ENCODE data around the gene GNB1L.

The GNB1L gene

DNA sequence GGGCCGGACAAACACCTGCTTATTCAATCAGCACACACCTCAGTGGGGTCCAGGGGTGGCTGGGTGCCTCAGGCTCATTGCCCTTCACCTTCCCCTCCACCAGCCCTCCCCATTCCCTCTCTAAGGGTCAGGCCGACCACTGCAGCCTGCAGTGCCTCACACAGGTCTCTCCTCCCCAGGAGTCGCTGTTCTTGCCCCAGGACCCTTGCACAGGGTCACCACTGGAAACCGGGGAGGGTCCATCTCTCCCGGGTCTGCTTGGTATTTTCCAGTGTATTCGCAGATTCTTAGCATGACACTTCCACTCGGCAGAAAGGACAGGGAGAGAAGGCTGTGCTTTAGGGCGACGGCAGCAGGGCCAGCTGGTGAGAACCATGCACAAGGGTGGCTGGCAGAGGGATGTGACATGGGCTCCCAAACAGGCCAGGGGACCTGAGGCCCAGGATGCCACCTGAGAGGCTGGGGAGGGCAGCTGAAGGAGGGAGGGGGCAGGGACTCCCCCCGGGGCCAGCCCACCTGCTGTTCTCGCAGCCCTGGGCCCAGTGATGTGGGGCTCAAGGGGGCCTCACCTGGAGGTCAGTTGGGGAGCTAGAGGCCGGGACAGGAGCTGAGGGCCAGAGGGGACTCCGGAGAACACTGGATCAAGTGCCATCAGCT lies 110.2 kb downstream of the GNB1L start:
- no peak for DNase-seq

GRCh38 chr22:19743651-19744050 lies 111.0 kb downstream of the GNB1L start:
- no peak for DNase-seq

- DNase-seq, result no peak
These were observed 111.6 kb downstream of the GNB1L start for GRCh38 chr22:19743081-19743480.

DNA sequence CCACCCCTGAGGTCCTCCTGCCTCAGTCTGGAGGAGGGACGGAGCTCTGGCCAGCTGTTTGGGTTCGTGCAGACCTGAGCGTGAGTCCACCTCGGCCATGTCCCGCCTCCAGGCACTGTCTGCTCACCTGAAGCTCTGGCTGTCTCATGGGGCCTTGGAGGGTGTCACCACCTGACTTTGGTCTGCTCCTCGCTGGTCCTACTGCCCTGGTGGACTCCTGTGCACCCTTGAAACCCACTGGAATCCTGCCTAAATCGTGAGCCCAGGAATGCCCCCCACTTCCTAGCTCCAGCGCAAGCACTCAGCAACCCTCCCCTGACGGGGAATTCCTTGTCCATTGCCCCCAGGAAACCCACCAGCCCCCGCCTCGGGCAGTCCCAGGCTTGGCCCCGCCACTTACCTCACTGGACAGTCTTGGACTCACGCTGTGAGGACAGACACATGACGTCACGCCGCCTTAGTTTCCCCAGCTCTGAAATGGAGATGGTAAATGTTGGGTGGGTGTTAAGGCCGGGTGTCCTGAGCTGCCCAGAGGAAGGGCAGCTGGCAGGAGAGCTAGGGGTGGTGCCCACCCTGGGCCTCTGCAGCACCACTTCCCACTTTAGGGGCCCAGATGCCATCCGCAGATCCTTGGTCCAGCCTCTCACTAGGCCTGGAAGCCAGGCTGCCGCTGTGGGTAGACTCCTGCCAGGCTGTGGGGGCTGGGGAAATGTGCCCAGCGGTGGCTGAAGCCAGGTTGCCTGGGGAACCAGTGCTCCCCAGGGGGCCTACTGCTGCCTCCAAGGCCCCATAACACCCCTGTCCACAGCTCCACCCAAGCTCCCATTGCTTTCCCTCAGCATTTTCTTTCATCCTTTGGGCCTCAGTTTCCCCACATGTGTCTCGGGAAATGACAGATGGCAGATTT lies 112.3 kb downstream of the GNB1L start:
- DNase-seq, result no peak

- DNase-seq, result no peak
These were observed 113.6 kb downstream of the GNB1L start for GRCh38 chr22:19741053-19741452.

- no peak for DNase-seq
These were observed 114.1 kb downstream of the GNB1L start for GRCh38 chr22:19740586-19740985.

- no peak for DNase-seq
These were observed 114.7 kb downstream of the GNB1L start for GRCh38 chr22:19739911-19740449.

GRCh38 chr22:19739448-19739895 lies 115.2 kb downstream of the GNB1L start:
- no peak for DNase-seq

DNA sequence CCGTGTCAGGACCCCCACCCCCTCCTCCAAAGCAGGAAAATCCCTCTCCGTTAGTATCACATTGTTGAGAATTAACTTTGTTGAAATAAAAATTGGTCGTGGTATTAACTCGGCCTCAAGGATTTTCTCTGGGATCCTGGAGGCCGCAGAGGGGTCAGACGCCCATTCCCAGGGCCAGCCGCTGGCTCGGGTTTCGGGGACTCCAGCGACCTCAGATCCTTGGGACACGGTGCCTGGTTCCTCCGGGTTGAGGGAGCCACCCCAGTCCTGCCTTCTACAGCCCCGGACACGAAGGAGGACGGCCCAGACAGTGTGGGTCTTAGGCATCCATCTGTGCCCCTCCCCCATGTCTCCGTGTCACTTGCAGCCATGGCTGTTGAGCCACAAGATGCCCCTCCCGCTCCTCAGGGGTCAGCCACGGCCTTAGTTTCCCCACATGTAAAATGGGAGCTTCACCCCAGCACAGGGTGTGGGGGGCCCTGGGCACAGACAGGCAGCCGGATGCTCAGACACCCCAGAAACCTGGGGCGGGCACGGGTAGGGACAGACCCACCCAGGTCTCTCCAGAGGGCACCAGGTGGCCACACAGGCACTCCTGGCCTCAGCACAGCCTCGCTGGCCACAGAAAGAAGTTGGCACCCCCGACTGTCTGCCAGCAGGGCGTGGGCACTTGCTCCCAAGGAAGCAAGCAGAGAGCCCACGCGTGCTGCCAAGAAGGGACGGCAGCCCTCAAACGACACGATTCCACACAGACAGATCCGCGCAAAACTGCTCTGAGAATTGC lies 115.8 kb downstream of the GNB1L start:
- no peak for DNase-seq

DNA sequence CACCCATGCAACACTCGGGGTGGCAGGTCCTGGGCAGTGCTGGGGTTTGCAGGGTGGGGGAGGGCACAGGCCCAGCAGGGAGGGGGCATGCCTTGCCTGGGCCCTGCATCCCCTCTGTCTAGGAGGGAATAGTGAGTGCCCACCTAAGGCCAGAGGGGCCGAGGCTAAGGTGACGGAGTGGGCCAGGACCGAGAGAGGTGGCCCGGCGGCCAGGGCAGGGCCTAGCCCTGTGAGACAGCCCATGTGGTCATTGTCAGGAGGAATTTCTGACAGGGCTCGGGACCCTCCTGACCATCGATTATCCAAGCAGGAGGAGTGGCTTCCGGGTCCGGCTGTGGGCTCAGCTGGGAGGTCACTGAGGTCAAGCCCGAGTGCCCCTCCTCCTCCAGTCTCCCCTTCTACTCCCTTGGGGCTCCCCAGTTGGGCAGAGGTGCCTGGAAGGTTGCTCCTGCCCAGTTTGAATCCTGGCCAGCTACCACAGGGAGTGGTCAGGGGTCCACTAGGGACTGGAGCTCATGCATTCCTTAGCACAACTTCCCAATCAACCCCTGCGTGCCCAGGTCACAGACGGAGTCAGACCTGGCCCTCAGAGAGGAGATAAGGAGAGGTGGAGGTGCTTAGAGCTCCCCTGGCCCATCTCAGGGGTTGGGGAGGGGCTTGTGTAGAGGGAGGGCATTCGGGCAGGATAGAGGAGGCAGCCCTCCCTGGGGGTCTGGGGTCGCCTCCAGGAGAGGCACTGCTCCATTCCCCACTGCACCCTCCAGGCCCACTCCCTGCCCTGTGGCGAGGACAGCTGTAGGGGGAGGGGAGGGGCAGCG lies 116.6 kb downstream of the GNB1L start:
- DNase-seq, result no peak

DNA sequence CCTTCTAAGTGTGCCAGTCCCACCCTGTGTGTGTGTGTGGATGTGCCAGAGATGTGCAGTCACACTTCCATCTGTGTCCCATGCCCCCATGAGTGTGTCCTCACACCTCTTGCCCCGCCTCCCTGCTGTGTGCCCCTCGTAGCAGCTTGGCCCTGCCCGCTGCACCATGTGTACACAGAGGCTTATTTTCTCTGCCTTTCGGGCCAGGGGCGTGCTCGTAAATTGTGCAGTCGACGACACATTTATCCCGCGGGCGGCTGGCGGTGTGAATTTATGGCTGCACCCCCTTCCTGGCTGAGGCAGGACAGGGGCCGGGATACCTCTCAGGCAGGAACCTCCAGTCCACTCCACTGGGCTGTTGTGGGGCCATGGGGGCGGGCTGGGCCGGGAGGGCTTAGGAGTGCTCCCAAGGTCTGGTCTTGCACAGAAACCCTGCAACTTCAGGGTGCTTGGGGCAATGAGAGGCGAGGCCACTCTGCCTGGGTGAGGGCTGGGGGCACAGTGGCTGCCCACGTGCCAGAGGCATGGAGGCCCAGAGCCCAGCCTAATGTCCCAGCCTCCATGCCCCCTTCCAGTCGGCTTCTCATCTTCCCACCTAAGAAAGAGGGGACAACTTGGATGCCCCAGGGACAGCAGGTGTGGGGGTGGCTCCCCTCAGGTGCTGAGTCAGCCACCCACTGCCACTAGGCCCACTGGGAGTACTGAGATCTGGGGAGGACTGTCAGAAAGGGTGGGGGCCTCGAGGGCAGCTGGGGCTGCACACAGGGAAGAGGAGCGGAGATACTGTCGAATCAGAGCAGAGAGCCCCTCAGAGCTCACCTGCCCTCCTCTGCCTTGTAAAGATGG lies 118.8 kb downstream of the GNB1L start:
- DNase-seq, result no peak

GRCh38 chr22:19734837-19735382 lies 119.8 kb downstream of the GNB1L start:
- no peak for DNase-seq

GRCh38 chr22:19734163-19734562 lies 120.5 kb downstream of the GNB1L start:
- no peak for DNase-seq

- no peak for DNase-seq
These were observed 120.9 kb downstream of the GNB1L start for GRCh38 chr22:19733755-19734154.

All from stimulated activated CD4-positive, alpha-beta T cell treated with anti-CD3 and anti-CD28 coated beads, Interleukin-4, amount 100 ng/mL, for 24 hours (primary cell).